Stimulated activated naive CD4-positive, alpha-beta T cell (primary cell): ENCODE data around the gene LTB4R2.
A peak's percentile ranks its signal among the peaks of the same experiment; 100 is the strongest.

Source experiments
- DNase-seq, 6 experiments: peaks; one replicate each; lab custom pipeline; 2025; lab: John Stamatoyannopoulos, UW

LTB4R2 gene

DNA sequence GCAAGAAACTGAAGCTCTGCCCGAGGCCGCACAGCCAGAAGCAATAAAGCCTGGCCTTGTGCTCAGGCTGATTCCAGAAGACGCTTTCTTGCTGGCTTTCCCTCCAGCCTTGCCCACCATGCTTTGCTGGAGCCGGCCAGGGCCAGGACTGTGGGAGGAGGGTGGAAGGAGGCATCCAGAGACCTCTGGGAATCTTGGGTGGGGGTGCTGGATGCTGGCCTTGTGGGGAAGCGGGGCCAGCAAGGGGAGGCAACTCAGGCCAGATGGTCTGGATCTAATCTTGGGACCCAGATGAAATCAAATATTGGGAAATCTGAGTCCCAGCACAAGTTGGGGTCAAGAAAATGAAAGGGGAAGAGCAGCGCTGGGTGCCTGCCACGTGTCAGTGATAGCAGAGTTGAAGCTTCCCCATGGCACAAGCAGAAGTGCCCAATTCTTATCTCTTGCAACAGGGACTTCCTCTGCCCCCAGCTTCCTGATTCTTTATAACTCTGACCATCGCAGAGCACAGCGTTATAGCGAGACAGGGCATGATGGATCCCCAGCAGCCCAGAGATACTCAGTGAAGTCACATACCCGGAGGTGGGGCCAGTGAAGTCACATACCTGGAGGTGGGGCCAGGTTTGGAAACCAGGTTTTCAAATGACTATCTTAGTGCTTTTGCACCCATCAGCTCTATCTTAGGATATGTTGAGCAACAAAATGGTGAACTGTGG is 32.2 kb upstream of the LTB4R2 start:
- DNase-seq: no peak

DNA sequence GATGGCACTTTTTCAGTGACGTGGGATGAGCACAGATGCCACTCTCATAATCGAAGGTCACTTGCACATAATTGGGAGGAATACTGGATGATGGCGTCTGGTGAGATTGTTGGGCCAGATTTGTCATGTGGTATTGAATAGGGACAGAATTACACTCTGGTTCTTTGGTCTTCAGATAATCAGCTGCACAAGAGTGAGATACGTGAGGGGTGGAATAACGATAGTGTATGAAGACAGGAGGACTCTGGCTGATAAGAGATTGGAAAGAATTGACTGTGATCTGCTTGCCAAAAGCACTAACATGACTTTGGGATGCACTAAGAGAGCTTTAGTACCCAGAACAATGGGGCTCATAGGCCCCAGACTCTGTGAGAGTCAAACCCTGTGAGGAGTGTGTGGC is 31.5 kb upstream of the LTB4R2 start:
- no peak for DNase-seq

DNA sequence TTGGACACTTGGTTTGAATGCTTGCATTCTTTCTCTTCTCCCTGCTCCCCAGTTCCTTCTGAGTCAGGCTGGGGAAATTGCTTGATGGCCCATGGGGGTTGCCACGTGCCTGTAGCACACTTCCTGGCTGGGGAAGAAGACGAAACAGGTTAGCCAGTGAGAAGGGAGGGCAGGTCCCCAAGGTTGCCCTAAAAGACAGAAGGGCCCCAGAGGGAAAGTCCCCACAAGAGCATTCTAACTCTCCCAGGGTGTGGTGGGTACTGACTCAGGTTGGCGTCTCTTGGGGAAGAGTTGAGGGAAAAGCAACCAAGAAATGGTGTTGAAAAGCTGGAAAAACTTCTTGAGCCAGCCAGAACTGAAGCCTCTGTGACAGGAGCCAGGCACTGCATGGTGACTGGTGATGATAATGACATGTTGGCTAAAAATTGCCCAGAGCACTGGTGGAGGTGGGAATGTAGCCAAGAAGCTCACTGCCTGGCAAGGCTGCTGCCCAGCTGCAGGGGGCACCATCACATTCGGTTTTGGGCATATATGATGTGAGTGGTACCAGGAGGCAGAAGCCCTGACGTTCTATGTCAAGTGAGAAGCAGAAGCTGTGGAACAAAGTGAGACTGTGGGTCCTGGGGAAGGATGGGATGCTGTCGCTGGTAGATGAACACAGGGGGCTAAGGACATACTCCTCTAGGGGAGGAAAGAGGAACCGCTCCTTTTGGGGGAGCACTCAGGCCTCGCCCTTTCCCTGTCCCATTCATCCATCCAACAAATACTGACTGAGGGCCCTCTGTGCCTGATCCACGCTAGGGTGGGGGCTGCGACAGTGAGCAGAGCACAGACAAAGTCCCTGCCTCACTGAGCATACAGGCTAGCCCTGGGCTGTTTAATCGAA is 30.4 kb upstream of the LTB4R2 start:
- DNase-seq: peak; percentile 12 to 38 (median 28)

DNA sequence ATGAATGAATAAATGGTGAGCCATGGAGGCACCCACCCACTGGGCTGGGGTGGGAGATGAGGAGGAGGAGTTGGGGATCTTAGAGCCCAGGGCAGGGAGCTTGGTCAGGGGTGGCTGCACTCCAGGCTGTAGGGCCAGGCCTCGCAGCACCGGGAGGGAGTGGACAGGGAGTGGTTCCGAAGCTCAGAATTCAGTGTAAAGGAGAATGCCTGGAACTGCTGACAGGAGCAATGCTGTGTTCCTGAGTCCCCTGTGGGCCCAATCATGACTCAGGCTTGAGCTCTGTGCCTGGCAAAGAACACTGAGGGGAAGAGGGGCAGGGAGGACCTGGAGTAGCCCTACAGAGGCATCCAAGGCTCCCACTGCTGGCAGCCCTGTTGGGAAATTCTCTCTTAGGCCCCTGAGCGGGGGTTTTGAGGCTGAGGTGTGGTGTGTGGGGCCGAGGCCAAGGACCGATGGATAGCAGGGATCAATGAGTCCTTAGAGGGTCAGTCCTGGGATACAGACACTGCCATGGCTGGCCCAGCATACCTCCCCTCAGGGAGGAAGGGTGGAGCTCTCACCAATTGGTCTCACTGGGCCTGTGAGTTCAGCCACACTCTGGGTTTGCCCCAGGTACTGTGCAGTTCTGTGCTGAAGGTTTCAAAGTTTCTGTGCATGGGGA is 29.0 kb upstream of the LTB4R2 start:
- DNase-seq: no peak

DNA sequence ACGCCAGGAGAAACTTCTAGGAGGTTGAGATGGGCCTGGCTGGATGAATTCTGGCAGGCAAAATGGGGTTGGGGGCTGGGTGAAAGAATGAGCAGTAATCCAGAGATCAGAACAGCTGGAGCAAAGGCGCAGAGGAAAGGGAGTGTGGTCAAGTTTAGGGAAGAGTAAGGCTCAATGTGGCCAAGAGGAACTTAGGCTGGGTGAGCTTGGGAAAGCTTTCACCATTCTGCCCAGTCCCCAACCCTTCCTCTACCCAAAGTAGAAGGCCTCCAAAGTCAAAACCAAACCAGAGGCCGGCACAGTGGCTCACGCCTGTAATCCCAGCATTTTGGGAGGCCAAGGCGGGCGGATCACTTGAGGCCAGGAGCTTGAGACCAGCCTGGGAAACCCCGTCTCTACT is 28.3 kb upstream of the LTB4R2 start:
- DNase-seq: no peak

DNA sequence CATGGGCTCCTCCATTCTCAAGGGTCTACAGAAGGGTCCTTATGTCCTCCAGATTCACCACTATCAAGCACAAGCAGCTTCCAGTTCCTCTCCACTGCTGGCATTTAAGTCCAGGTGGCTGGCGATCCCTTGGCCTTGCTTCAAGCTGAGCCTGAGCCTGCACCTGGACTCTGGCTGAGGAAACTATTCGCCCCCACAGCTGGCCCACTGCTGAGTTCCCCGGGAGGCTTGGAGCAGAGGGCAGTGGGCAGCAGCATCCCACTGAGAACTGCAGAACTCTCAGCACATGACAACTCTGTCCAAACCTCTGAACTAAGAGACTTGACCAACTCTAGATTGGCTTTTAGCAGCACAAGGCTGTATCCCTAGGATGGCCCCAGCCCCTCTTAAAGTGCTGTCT is 27.2 kb upstream of the LTB4R2 start:
- DNase-seq: no peak

DNA sequence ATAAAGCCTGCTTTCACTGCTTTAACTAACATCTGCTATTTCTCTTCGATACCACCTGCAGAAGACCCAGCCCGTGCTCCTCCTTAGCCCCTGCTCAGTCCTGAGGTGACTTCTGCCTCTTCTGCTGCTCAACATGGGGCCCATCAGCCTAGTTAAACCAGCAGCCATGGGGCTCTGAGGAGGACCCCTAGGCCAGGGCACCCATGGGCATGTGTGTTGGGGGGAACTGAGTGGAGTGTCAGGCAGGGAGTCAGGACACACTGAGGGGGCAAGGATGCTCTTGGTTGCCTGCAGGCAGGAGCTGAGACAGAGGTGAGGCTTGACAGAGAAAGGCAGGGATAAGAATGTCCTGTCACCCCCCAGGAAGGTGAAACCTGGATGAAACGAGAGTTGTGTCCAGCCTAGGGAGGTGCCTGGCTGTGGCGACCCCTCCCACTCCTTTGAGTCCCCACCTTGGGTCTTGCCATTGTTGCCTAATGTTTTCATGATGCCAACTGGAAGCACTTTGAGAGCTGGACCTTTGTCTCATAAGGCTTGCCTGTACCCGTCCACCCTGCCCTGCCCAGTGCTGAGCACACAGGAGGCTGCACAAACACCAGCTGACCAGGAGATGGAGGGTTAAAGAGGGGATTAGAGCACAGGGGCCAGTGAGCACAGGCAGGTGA is 26.0 kb upstream of the LTB4R2 start:
- DNase-seq: no peak

DNA sequence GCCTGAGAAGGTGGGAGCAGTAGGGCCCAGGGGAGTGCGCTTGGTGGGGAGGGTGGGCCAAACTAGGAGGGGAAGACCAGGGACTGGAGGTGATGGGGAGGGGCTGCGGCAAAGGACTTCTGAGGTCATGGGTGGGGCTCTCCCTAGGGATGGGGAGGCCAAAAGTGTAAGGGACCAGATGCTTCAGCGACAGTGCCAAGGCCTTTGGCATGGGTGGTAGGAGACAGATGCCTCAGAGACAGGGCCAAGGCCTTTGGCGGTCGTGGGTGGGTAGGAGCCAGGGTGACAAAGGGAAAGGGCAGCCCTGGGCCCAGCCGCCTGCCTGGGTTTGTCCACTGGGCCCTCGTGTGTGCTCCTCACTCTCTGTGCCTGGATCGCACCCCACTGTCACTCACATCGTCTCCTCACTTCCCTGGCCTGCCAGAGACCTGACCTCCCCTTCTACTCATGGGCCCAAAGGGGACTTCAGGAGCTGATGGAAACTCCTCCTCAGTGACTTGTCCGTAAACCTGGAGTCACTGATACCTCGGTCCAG is 25.4 kb upstream of the LTB4R2 start:
- no peak for DNase-seq

DNA sequence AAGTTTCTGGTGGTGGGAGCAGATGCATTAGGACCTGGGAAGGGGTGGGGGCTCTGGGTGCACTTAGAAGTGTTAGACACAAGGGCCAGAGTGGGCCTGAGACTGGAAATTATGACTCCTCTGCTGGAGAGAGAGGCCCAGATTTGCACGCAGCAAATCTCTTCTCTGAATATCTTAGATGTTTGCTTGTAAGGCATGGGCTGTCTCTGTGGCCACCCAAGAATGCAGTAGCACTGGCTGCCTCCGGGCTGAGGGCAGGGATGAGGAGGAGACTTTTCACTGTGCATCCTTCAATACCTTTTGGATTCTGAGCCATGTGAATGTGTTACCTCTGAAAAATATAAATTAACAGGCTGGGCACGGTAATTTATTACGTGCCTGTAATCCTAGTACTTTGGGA is 24.6 kb upstream of the LTB4R2 start:
- DNase-seq: no peak

DNA sequence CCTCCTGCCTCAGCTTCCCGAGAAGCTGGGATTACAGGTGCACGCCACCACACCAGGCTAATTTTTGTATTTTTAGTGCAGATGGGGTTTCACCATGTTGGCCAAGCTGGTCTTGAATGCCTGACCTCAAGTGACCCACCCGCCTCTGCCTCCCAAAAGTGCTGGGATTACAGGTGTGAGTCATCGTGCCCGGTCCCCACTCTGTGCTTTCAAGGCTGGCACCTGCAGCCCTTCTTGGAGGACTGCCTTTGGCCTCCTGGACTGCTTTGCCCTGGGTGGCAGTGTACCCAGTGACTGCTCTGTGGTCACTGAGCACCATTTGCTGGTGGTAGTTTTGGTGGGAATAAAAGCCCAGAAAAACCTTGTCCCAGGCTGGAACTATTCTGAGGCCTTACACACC is 22.9 kb upstream of the LTB4R2 start:
- no peak for DNase-seq

DNA sequence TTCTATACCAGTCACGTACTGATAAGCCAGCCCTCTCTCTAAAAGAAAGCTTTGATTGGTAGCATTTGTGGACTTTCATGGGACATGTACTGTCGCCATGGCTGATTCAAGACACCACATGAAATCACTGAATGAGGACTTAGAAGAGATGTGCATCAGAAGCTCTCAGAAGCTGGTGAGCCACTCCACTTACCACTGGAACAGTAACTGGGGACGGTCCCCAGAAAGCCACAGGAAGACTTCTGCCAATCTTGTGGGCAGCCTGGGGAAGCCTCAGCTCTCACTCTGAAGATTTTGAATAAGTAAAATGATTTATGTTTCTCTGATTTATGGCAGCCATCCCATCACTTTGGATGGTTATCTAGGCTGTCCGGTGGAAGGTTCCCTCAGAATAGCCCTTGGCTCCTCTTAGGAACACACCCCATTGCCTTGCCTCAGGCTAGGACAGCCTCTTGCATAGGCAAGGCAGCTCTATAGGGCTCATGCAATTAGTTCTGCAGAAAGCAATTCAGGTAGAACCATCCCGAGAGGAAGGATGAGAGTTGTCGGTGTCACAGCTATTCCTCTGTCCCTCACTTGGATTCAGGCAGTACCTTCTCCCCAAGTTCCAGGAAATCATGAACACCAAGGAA is 20.2 kb upstream of the LTB4R2 start:
- no peak for DNase-seq

DNA sequence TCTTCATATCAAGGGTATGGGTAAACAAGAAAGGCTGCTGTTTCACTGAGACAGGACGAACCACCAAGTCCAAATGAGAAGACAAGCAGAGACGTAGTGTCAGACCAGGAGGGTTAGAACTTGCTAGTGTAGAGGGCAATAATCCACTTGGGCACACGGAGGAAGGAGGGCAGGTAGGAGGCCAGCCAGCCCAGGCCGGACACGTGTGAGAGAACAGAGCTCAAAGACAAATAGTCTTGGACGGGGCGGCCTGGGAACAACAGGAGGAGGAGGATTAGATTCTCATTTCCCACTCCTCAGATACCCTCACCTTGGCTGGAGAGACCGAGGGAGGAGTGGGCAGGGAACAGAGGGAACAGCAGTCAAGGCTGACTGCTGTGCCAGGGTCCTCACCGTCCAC is 19.2 kb upstream of the LTB4R2 start:
- no peak for DNase-seq

DNA sequence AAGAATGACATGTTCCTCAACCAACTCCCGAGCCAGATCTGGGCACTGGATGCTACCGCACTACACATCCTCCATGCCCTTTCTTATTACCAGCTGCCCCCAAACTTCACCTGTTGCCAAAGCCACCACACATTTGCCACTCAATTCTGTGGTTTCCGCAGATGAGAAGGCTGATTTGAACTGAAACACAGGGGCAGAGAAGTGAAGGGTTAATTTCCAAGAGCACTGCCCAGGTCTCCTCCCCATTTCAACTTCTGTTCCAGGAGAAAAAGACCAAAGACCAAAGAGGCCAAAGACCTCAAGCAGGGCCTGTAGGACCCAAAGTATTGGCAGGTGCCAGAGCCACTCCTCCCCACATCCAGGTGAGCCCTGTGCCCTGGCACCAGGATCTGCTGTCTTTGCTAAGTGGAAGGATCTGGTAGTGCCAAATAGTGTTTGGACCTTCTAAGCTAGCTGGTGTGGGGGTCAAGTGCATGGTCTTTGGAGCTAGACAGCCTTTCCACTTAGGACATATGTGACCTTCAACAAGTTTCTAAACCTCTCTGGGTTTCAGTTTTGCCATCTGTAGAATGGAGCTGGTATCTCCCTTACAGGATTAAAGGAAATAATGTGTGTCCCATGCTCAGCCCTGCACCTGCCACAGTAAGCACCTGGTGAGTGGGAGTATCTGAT is 18.4 kb upstream of the LTB4R2 start:
- DNase-seq: no peak

DNA sequence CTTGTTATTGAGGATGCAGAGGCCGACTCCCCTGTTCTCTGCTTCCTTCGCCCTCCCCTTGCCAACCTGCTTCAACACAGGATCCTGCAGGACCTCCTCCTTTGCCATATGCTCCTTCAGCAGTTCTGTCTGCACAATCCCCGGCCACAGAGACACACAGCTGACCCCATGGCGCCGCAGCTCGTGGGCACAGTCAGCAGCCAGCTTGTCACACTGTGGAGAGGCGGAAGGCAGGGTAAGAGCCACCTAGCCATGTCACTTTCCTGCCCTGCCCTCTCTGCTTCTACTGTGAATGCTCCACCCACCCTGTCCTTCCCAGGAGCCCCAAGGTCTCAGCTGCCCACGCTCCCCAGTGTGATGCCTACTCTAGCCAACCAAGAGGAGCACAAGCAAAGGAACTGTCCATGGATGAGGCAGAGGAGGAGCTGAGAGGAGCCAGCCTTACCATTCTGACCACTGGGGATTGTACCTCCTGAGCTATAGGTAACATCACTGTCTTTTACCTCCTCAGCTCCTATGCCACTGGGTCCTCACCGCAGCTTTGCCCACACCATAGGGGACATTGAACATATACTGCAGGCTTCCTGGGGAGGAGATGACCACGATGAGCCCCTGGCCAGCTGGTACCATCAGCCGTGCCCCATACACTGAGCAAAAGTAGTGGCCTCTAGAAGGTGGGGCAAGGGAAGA is 17.7 kb upstream of the LTB4R2 start:
- DNase-seq: no peak

DNA sequence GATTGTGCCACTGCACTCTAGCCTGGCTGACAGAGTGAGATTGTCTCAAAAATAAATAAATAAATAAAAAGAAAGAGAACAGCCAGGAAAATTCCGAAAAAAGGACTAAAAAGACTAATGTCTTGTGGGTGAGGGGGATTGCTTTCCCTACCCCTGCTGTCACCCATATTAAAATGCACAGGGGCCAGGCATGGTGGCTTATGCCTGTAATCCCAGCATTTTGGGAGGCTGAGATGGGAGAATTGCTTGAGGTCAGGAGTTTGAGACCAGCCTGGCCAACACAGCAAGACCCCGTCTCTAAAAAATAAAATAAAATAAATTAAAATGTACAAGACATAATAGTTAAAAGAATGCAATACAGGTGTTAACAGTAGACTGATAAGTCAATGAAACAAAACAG is 16.4 kb upstream of the LTB4R2 start:
- no peak for DNase-seq

DNA sequence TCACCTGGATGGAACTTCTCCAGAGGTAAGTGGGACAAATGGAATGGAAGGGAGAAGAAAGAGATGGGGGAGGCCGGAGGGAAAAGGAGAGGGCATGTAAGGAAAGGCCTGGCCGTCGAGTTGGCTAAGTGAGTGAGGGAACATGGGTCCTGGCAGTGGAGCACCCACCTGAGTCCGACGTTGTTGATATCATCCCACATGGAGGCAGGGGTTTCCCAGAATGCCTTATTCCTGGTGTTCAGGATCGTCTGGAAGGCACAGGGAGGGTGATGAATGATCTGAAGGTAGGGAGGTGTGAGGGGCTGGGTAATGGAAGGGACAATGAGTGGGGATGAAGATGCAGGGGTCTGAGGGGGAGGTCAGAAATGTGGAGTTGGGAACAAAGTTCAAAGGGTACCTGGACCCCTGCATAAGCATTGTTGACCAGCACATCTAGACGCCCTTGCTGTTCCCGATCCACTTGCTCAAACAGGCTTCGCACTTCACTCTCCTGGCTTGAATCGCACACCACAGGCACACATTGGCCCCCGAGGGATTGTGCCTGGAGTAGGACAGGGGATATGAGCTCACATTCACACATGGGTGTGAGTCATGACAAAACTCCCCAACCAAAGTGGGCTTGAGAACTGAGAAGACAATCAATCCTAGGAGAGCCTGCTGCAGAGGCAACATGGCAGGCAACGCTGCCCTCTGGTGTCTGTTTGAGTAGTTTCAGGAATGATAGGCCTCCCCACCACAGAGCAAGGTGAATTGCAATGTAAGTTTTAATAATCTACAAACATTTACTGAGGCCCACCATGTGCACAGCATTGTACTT is 13.4 kb upstream of the LTB4R2 start:
- DNase-seq: peak; percentile 39 to 75 (median 62)

DNA sequence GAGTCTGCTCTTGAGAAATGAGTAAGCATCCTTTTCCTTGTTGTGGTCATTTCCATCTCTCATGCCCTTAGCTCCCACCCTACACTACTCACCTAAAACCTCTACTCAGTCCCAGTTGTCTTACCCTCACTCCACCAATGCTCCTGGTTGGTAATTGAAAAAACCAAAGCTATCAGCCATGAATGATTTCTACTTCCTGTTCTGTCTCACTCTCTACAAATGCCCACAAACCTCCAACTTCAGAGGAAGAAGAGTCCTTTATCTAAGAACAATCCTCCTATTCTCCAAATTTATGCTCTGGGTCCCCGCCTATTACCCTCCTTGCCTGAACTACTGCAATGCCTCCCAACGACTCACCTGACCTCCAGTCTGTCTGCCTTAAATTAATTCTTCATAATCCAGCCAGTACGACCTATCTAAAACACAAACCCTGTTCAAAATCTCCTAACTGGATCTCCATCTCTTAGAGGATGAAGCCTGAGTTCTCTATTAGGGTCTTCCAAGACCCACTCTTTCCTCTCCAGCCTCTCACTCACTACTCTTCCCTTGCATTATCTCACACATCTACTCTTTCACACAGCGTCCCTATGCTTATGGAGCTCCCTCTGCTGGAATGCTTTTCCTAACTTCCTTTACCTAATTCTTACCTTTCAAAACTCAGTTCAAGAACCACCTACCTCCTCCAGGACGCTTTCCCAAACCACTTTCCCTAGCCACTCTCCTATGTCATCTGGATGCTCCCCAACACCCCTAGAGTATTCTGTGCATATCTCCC is 12.6 kb upstream of the LTB4R2 start:
- no peak for DNase-seq

DNA sequence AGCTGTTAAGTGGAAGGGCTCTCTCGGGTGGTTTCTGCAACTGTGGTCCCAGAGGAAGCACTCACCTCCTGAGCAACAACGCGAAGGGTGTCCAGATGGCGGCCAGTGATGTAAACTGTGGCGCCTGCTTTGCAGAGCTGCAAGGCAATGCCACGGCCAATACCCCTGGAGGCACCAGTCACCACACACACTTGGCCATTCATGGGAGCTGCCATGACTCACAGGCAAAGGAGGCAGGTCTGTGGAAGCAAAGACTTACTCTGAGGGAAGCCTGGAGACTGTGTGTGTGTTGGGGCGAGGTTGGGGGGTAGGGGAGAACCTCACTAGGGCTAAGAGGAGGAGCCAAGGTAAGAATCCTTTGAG is 11.1 kb upstream of the LTB4R2 start:
- DNase-seq: no peak
